BE2C (cell line): ENCODE data around the gene SYNGR1.

ENCODE experiments used
- DNase-seq: peaks from one replicate; pipeline ENCODE4 v3.0.0-alpha.2; 2020
- H3K27me3 ChIP-seq: fragments of 250-450 bp; sonication (Bioruptor Pico); 2 replicates; pipeline ENCODE4 v1.5.1; 2020; ENCODE audit warnings: mild to moderate bottlenecking
- H3K36me3 ChIP-seq: fragments of 250-450 bp; sonication (Bioruptor Pico); 2 replicates; pipeline ENCODE4 v1.5.1; 2020; ENCODE audit warnings: mild to moderate bottlenecking
- H3K4me1 ChIP-seq: fragments of 250-450 bp; sonication (Bioruptor Pico); 2 replicates; pipeline ENCODE4 v1.5.1; 2020
- H3K4me3 ChIP-seq: 2 replicates; pipeline ENCODE4 v1.5.1; 2011; ENCODE audit warnings: low read depth, low read length
- H3K9me3 ChIP-seq: fragments of 250-450 bp; sonication (Bioruptor Pico); 2 replicates; pipeline ENCODE4 v1.5.1; 2020
- CTCF ChIP-seq: IDR thresholded peaks from 2 replicates; pipeline ENCODE4 v1.5.1; 2012; ENCODE audit warnings: mild to moderate bottlenecking, low read depth, low read length

The SYNGR1 gene

GRCh38 chr22:39395936-39396796, 46.4 kb downstream of the SYNGR1 start:
- H3K9me3 ChIP-seq = no peaks in the 10 kb centered on the region
- TF ChIP-seq CTCF = no peak
- DNase-seq = no peak
- no peaks in the 10 kb centered on the region for H3K27me3 ChIP-seq
- H3K4me1 ChIP-seq = no peaks in the 10 kb centered on the region; the same call in none of the 2 replicates
- H3K36me3 ChIP-seq = no peaks in the 10 kb centered on the region
- H3K4me3 ChIP-seq = no peak overlapping the region

GRCh38 chr22:39396797-39397195, 47.0 kb downstream of the SYNGR1 start:
- TF ChIP-seq CTCF = no peak
- Histone ChIP-seq H3K36me3 (no peaks in the 10 kb centered on the region), H3K4me3 (no peak overlapping the region), H3K4me1 (no peaks in the 10 kb centered on the region; the same call in none of the 2 replicates), H3K9me3 (no peaks in the 10 kb centered on the region), H3K27me3 (no peaks in the 10 kb centered on the region)
- DNase-seq = no peak

- H3K4me1 ChIP-seq = no peaks in the 10 kb centered on the region; the same call in none of the 2 replicates
- no peaks in the 10 kb centered on the region for H3K9me3 ChIP-seq
- H3K27me3 ChIP-seq = no peaks in the 10 kb centered on the region
- H3K36me3 ChIP-seq = peaks cover 5% of the 10 kb centered on the region
- H3K4me3 ChIP-seq = no peak overlapping the region
- TF ChIP-seq CTCF = no peak
- DNase-seq = no peak
These were observed 51.5 kb downstream of the SYNGR1 start for GRCh38 chr22:39401301-39401631.

- no peak for TF ChIP-seq CTCF
- H3K36me3 ChIP-seq = peaks cover 10% of the 10 kb centered on the region
- H3K4me3 ChIP-seq = no peak overlapping the region
- H3K4me1 ChIP-seq = no peaks in the 10 kb centered on the region
- H3K27me3 ChIP-seq = no peaks in the 10 kb centered on the region
- no peak for DNase-seq
- H3K9me3 ChIP-seq = no peaks in the 10 kb centered on the region
These were observed 55.7 kb downstream of the SYNGR1 start for GRCh38 chr22:39405346-39406085.

- peaks cover 10% of the 10 kb centered on the region for H3K36me3 ChIP-seq
- no peak for TF ChIP-seq CTCF
- no peak overlapping the region for H3K4me3 ChIP-seq
- H3K27me3 ChIP-seq = no peaks in the 10 kb centered on the region
- no peak for DNase-seq
- H3K9me3 ChIP-seq = no peaks in the 10 kb centered on the region
- no peaks in the 10 kb centered on the region for H3K4me1 ChIP-seq
These were observed 58.4 kb downstream of the SYNGR1 start for GRCh38 chr22:39408173-39408572.

GRCh38 chr22:39408807-39409206, 59.0 kb downstream of the SYNGR1 start:
- H3K4me3 ChIP-seq = no peak overlapping the region
- H3K27me3 ChIP-seq = no peaks in the 10 kb centered on the region
- DNase-seq = no peak
- TF ChIP-seq CTCF = no peak
- H3K36me3 ChIP-seq = peaks cover 10% of the 10 kb centered on the region
- no peaks in the 10 kb centered on the region for H3K4me1 ChIP-seq
- no peaks in the 10 kb centered on the region for H3K9me3 ChIP-seq
